ENCODE measurements around the gene EXOC6B.
"Not testable (repeated sequence)": the region's sequence is repeated elsewhere in the genome, so short reads cannot be mapped to it uniquely, and the experiment has no call there.

The EXOC6B gene

DNA sequence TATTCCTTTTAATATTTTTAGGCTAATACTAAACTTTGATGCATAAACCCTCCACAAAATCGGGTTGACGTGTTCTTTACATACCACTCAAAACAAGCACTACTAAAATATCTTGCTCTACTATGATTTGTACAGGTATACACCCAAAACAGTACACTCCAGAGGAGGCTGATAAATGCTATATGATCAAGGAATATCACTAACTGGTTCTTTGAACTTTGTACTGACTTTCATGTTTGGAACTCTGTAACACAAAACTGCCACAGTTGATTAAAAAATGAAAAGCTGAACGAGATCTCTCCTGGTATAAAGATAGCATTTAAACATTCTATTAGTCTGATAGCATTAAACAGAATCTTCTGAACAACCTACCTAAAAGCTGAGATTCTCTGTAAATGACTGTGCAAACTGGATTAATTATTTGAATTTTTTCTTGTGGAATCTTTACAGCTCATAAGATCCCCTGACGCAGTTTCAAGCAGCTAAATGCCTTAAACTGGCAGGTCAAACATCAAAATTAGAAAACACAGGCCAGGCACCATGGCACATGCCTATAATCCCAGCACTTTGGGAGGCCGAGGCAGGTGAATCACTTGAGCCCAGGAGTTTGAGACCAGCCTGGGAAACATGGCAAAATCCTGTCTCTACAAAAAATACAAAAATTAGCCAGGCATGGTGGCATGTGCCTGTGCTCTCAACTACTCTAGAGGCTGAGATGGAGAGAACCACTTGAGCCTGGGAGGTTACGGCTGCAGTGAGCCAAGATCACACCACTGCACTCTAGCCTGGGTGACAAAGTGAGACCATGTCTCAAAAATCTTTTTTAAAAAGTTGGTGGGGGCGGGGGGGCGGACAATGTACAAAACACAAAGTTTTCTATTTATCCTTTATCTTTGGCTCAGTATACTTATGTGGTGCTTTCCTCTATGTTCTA lies 150.6 kb downstream of the EXOC6B start:
- no peak for DNase-seq

DNA sequence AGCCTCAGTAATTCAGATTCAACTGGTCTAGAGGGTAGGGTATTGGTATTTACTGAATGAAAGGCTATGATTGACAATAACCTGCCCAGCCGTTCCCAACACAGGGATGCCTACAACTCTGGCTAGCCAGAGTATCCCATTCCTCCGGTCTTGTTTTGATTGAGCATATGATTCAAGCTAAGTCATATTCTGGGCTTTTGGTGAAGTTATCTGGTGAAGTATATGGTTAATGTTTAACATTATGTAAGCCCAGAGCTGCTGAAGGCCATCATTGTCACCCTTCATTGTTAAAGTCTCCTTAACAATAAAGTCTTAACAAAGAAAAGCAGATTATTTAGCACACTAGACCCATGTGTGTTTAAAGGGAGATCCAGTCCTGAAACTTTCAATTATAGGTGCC lies 152.6 kb downstream of the EXOC6B start:
- no peak for DNase-seq

- no peak for DNase-seq
These were observed 156.7 kb downstream of the EXOC6B start for GRCh38 chr2:72669121-72669520.

GRCh38 chr2:72668647-72669046 lies 157.2 kb downstream of the EXOC6B start:
- DNase-seq: no peak

DNA sequence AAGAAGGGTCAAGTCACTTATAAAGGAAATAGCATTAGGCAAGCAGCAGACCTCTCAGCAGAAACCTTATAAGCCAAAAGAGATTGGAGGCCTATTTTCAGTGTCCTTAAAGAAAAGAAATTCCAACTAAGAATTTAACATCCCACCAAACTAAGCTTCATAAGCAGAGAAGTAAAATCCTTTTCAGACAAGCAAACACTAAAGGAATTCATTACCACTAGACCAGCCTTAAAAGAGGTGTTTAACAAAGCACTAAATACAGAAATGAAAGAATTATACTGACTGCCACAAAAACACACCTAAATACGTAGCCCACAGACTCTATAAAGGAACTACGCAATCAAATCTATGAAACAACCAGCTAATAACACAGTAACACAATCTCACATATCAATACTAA lies 160.4 kb downstream of the EXOC6B start:
- DNase-seq: no peak

GRCh38 chr2:72661985-72662384 lies 163.8 kb downstream of the EXOC6B start:
- DNase-seq: no peak

DNA sequence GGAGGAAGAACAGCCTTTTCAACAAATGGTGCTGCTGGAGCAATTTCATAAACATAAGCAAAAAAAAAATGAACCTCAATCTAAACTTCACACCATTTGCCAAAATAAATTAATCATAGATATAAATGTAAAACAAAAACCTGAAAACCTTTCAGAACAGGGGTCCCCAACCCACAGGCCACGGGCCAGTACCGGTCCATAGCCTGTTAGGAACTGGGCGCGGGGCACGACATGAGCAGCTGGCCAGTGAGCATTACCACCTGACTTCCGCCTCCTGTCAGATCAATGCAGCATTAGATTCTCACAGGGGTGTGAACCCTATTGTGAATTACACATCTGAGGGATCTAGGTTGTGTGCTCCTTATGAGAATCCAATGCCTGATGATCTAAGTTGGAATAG lies 176.0 kb downstream of the EXOC6B start:
- no peak for DNase-seq

DNA sequence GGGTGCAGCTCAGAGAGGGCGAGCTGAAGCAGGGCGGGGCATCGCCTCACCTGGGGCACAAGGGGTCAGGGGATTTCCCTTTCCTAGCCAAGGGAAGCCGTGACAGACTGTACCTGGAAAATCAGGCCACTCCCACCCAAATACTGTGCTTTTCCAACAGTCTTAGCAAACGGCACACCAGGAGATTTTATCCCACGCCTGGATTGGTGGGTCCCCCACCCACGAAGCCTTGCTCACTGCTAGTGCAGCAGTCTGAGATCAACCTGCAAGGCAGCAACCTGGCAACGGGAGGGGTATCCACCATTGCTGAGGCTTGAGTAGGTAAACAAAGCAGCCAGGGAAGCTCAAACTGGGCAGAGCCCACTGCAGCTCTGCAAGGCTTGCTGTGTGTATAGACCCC lies 184.6 kb downstream of the EXOC6B start:
- DNase-seq: not testable (repeated sequence)

DNA sequence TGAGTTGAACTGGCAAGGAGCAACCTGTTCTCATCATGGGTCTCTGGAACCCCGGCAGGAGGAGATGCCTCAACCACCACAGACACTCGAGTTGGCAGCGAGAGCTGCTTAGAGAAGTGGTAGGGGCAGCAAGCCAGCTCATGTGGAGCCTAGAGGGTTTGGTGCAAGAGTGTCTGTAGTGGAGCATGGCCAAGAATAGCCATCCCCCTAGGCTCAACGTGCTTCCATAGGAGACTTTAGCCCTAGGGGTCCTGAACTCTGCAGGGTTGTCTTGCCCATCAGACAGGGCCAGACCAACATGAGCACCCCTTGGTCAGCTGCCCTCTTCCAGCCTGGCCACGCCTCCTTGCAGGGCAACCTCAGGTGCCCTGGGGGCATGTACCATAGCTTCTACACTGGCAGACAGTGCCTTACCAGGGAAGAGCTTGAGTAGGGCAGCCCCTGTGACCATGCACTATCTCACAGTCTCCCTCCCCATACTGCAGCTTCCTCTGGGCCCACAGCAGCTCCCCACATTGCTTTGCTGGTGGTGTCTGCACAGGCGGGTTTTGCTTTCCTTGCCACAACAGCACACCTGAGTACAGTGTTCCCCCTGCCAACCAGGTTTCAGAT lies 187.1 kb downstream of the EXOC6B start:
- no peak for DNase-seq

GRCh38 chr2:72636210-72636609 lies 189.6 kb downstream of the EXOC6B start:
- no peak for DNase-seq

GRCh38 chr2:72630767-72631166 lies 195.1 kb downstream of the EXOC6B start:
- DNase-seq: no peak

DNA sequence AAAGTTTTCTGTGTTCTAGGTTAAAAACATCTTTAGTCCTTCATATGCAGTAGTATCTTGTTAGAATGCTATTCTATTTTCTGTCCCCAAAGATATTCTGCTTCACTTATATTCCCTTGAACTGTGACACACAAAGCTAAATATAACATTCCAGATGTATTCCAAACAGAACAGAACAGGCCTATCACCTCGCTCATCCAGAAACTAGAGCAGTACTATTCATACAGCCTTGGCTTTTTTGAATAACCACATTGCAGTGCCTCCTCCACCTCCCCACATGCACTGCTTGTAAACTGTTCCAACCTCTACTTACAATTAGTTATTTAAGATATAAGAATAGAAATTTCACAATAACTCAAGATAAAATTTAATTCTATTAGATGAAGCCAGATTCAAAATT lies 196.8 kb downstream of the EXOC6B start:
- no peak for DNase-seq

- DNase-seq: no peak
These were observed 198.8 kb downstream of the EXOC6B start for GRCh38 chr2:72627083-72627482.

- no peak for DNase-seq
These were observed 200.5 kb downstream of the EXOC6B start for GRCh38 chr2:72625366-72625765.

- DNase-seq: no peak
These were observed 202.4 kb downstream of the EXOC6B start for GRCh38 chr2:72623481-72623880.

DNA sequence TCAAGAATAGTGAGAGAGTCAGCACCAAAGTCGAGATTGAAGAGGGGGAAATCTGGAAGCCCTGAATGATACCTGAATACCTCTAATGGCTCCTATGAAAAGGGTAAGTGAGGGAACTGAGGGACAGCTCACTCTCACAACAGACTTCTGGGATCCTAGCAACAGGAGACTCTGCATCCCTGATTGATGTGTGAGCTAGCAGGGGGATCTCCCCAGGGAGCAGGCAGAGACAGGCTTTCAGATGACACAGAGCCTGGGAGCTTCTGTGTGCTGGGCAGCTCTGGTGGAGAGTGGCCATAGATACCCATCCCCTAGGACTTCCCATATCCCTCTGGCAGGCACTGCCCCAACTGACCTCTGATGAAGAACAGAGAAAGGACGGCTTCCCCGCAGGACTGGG lies 206.2 kb downstream of the EXOC6B start:
- no peak for DNase-seq

- no peak for DNase-seq
These were observed 211.9 kb downstream of the EXOC6B start for GRCh38 chr2:72613931-72614330.

DNA sequence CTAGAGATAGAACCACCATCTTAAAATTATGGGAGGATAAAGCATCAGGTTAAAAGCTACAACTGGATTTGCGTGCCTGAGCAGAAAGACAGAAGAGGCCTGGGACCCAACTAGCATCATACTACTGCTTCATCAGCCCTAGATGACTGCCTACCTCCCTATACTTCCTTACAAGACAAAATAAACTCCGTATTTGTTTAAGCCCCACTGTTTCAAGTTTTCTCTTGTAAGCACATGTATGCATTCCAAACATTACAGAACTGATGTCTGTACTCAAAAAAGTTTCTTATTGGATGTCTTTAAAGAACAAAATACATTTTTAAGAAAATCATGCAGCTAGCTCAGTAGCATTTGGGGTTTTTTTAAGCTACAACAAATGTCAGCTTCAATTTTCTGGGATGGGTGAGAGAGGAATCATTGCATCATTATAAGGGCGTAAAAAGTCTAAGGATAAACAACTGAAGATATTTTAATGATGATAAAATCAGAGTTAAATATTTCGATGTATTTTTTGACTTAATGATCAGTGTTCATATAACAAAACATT lies 213.1 kb downstream of the EXOC6B start:
- no peak for DNase-seq

DNA sequence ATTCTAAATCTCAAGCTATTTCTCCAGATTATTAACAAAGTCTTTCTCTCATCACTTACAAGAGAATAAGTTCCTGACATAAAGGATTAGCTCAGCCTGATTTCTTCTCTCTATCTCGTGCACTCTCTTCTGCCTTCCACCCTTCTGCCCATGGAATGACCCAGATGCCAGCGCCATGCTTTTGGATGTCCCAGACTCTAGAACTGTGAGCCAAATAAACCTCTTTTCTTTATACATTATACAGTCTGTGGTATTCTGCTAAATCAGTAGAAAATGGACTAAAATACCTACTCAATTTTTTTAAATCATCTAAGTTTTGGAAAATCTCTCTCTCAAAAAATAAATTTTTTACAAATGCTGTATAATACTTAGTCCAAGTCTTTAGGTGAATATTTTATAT lies 218.6 kb downstream of the EXOC6B start:
- DNase-seq: no peak

GRCh38 chr2:72605836-72606442 lies 219.9 kb downstream of the EXOC6B start:
- DNase-seq: no peak

GRCh38 chr2:72604468-72604867 lies 221.4 kb downstream of the EXOC6B start:
- no peak for DNase-seq

DNA sequence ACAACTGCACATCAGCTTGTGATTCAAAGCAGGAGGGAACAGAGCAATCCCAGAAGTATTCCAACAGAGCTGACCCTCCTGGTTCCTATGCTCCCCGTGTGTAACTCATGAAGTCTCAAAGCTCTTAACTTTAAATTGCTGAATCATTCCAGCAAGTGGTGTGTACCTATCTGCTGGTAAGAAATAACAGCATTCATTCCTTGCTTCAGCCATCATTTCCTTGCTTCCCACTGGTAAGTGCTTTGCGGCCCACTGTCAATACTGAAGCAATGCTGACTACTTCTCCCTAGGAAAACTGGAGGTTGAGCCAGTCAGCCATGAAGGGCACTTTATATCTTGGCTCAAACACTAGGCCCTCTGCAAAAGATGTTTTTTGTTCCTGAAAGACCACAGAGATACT lies 222.4 kb downstream of the EXOC6B start:
- no peak for DNase-seq

DNA sequence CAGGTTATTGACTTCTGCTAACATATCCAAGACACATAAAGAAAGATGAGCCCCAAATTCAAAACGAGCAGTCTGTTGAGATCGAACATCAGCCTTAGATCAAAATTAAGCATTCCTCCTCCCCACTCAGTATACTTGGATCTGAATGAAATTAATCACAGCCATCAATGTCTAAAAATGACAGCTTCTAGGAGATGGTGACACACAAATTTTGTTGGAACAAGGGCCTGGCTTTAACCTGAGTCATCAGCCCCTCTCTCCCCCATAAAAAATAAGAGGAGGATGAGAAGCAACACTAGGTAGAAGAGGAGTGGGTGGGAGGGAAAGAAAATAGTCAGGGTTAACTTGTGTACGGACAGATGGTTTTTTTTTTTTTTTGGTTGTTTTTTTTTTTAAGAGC lies 223.1 kb downstream of the EXOC6B start:
- no peak for DNase-seq

DNA sequence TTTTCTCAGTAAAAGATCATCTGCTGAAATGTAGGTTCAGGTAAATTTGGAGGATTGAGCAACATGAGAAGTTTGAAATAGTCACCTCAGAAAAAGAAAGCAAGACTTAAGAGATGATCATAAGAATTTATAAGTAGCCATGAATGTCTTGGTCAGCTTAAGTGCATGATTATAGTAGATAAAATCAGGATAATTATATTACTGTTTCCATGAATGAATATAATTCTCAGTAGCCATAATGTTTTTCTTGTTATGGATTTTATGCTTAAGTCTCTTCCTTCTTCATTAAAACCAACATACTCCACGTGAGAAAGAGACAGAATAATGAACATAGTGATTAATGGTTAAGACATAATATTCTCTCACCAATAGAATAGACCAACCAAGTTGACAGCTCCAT lies 223.7 kb downstream of the EXOC6B start:
- no peak for DNase-seq

Data from NCI-H1436 (cell line).